Kidney (tissue), 14 donors: Measurements from ENCODE around the gene NFATC2IP. TPM values are rescaled to one million over a fixed set of nuclear protein-coding genes. Genes with fewer than 3 reads are reported as not detected.

Source experiments
- DNase-seq, 5 donors: peaks; one replicate each; pipeline ENCODE4 v3.0.0-alpha.2; 2013 to 2020
- FAIRE-seq: peaks from 2 replicates; lab custom pipeline; 2012; peaks lifted over from hg19 to GRCh38; lab: Jason Lieb, UNC
- H3K27ac ChIP-seq, 2 donors: one replicate each; pipeline ENCODE4 v1.7.0; 2013; ENCODE audit warnings: low read depth in 2 of 2, low read length in 2 of 2, inconsistent platforms in 1 of 2
- H3K27me3 ChIP-seq: one replicate; pipeline ENCODE4 v1.7.1; 2013; ENCODE audit warnings: low read length, inconsistent platforms; ENCODE audit not compliant: control insufficient read depth, insufficient read depth
- H3K36me3 ChIP-seq, 3 donors: one replicate each; pipeline versions ENCODE4 v1.7.0 to v1.7.1; 2013; ENCODE audit warnings: low read length in 3 of 3, control low read depth in 1 of 3, inconsistent platforms in 1 of 3; ENCODE audit not compliant: insufficient read depth in 3 of 3, control insufficient read depth in 2 of 3
- H3K4me1 ChIP-seq, 3 donors: one replicate each; pipeline versions ENCODE4 v1.7.0 to v1.7.1; 2013; ENCODE audit warnings: low read length in 3 of 3, inconsistent platforms in 1 of 3, low read depth in 1 of 3; ENCODE audit not compliant: control insufficient read depth in 2 of 3, insufficient read depth in 2 of 3
- H3K4me3 ChIP-seq, 3 donors: one replicate each; pipeline versions ENCODE4 v1.7.0 to v1.8.1; 2013; ENCODE audit warnings: low read length in 3 of 3, control low read depth in 1 of 3, inconsistent platforms in 1 of 3
- H3K9ac ChIP-seq, 3 donors: one replicate each; pipeline versions ENCODE4 v1.7.0 to v1.7.1; 2013; ENCODE audit warnings: low read length in 3 of 3, control low read depth in 1 of 3, inconsistent platforms in 1 of 3
- H3K9me3 ChIP-seq, 3 donors: one replicate each; pipeline versions ENCODE4 v1.7.0 to v1.7.1; 2013; ENCODE audit warnings: low read length in 3 of 3, control low read depth in 1 of 3, inconsistent platforms in 1 of 3; ENCODE audit not compliant: control insufficient read depth in 2 of 3, insufficient read depth in 1 of 3
- CTCF ChIP-seq: IDR thresholded peaks from 3 replicates; pipeline ENCODE4 v1.5.1; 2012; ENCODE audit warnings: mild to moderate bottlenecking, moderate library complexity, borderline replicate concordance; ENCODE audit not compliant: insufficient read depth; ENCODE audit errors: extremely low read depth
- intact Hi-C: fragments of 100-400 bp; cut with DNase I; formaldehyde crosslinking; loops from one replicate; pipeline ENCODE4 v1.11.1; 2022
- polyA plus RNA-seq: library from polyadenylated mRNA; stranded (reverse); fragments of 350-450 nt; fragmentation: Illumina TruSeq; extraction: RNeasy Lipid Tissue Mini Kit (QIAGEN cat#74804); gene quantifications from one replicate; pipeline ENCODE4 v1.2.3, GENCODE V29; 2014; ENCODE audit warnings: low read depth, low replicate concordance; ENCODE audit not compliant: insufficient read depth
- total RNA-seq: library from RNA; stranded (reverse); fragmentation: NEBNext Ultra II Directional; extraction: Animal tissue kit (Norgen Biotek cat#: 25700); gene quantifications from one replicate; pipeline ENCODE4 v1.2.1, GENCODE V29; 2021
- donor health status: control.
- donor health status: control.
- donor health status: control.
- donor health status: control.
- donor health status: control.
- donor health status: DM: yes; HTN: yes; CAD: no.
- donor health status: Normal renal cell carcinoma (clear cell type).

The NFATC2IP gene
- total and polyA plus RNA-seq, 2 donors from 2014 or later: 8.9 to 31.0 TPM

DNA sequence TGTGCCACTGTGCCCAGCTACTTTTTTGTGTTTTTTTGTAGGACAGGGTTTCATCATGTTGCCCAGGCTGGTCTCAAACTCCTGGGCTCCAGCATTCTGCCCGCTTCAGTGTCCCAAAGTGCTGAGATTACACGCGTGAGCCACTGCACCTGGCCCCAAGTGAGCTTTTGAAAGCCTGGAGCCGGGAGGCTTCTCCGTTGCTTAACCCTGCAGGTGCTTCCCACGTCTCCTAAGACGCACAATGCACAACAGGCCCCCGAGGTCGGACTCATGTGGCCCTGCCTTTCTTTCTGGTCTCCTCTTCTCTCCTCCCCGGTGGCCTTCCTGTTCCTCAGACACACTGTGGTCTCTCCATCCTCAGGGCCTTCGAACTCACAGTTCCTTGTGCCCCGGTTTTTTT is 38.2 kb upstream of the NFATC2IP start:
- FAIRE-seq: no peak
- Histone ChIP-seq H3K9ac (no peak overlapping the region), H3K4me1 (no peaks in the 10 kb centered on the region), H3K27ac (no peak overlapping the region), H3K36me3 (peaks cover 0 to 10% (median 8%) of the 10 kb centered on the region in 3 donors), H3K27me3 (no peaks in the 10 kb centered on the region), H3K9me3 (no peaks in the 10 kb centered on the region), H3K4me3 (no peak overlapping the region)
- intact Hi-C loops: no loop called here
- no peak for TF ChIP-seq CTCF
- DNase-seq: no peak

DNA sequence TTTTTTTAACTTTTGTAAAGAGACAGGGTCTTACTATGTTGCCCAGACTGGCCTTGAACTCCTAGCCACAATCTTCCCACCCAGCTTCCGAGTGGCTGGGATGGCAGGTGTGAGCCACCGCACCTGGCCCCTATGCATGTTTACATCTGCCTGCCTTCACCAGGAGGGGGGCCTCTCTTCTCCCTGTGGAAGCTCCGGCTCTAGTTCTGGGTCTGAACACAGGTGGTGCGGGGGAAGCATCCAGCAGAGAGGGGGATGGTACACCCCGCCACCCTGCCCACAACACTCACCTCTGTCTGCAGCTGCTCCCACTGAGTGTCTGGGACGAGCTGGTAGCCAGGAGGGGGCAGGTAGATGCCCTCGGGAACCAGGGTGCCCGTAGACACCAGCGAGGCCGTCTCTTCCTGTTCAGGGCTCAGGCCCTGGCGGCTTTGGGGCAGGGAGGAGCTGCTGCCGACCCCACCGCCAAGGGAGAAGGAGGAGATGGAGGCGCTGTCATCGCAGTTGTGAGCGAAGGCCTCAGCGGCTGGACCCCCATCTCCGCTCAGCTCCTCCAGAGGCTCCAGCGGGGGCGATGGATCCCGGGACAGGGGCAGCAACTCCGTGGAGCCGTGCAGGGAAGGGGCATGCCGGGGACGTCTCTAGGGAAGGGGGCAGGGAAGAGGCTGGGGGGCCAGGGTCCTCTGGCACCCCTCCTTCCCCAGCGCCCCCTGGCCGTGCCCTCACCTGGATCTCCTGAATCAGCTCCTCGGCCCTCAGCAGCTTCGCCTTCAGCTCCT is 36.6 kb upstream of the NFATC2IP start:
- Histone ChIP-seq H3K9ac (no peak overlapping the region), H3K9me3 (no peaks in the 10 kb centered on the region), H3K4me3 (no peak overlapping the region), H3K4me1 (no peaks in the 10 kb centered on the region), H3K36me3 (peaks cover 0 to 10% (median 6%) of the 10 kb centered on the region in 3 donors), H3K27ac (no peak overlapping the region), H3K27me3 (no peaks in the 10 kb centered on the region)
- no peak for TF ChIP-seq CTCF
- DNase-seq (no peak), FAIRE-seq (no peak)
- intact Hi-C loops: no loop called here

DNA sequence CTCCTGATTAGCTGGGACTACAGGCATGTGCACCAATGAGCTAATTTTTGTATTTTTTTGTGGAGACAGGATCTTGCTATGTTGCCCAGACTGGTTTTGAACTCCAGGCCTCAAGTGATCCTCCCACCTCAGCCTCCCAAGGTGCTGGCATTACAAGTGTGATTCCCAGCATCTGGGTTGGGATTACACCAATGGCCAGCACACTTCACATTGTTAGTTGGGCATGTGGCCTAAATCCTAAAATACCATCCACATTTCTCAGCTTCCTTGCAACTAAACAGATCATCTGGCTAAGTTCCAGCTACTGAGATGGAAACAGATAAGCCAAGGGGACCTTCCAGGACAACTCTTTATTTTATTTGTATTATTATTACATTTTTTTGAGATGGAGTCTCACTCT is 35.6 kb upstream of the NFATC2IP start:
- FAIRE-seq: no peak
- intact Hi-C loops: no loop called here
- no peak for TF ChIP-seq CTCF

More for the DNA sequence above, 35.6 kb upstream of the NFATC2IP start:
- no peaks in the 10 kb centered on the region for H3K9me3 ChIP-seq
- peaks cover 0 to 15% (median 7%) of the 10 kb centered on the region in 3 donors for H3K36me3 ChIP-seq
- H3K27ac ChIP-seq: no peak overlapping the region
- H3K4me1 ChIP-seq: no peaks in the 10 kb centered on the region
- no peak overlapping the region for H3K9ac ChIP-seq
- no peak overlapping the region for H3K4me3 ChIP-seq
- no peak for DNase-seq
- H3K27me3 ChIP-seq: no peaks in the 10 kb centered on the region
